ENCODE results near the gene TADA2B.
"Not testable (repeated sequence)": the region's sequence is repeated elsewhere in the genome, so short reads cannot be mapped to it uniquely, and the experiment has no call there.

The TADA2B gene

DNA sequence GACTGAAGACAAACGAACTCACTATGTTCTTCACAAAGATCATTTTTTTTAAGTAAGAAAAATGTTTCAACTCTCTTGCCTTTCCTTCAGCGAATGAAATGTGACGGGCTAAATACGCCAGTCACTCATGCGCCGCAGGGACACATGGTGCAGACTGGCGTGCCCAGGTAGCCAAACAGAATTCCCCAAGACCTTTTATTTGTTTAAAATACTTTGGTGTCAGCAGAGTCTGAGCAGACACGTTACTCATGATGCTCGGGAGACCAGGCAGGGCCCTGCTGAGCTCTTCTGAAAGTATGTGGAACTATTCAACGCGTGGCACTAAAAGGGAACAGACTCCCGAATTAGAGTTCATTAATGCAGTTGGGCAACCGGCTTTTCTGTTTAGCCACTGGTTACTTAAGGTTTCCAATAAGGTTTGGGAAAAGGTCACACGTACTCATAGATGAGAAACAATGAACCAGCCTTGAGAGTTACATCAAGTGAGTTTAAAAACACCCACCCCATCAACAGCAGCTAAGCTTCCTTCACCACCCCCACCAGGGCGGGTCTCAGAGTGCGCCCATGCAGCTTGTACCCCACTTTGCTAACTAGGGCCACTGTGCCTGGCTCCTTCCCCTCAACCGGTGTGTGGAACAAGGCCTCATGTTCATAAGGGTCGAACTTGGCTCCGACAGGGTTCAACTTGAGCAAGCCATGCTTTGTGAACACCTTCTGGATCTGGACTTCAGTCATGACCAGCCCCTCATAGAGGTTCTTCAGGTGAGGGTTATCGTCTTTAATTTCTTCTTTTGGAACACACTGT is 17.4 kb downstream of the TADA2B start:
- DNase-seq, result no peak

DNA sequence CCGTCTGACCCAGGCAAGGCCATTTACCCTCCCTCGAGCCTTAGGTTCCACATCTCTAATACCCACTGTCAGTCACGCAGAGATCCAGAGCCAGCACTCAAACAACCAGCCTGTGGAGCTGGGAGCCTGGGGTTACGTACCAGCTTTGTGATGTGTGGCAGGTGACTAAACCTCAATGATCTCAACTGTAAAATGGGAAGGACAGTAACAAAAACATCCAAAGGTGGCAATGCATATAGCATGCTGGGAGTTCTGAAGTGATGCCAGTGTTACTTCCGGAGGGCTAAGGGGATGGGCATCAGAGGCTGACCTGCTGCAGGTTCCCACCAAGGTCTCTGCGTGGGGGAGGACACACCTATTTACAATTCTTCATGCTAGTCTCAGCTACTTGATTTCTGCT is 18.6 kb downstream of the TADA2B start:
- no peak for DNase-seq

DNA sequence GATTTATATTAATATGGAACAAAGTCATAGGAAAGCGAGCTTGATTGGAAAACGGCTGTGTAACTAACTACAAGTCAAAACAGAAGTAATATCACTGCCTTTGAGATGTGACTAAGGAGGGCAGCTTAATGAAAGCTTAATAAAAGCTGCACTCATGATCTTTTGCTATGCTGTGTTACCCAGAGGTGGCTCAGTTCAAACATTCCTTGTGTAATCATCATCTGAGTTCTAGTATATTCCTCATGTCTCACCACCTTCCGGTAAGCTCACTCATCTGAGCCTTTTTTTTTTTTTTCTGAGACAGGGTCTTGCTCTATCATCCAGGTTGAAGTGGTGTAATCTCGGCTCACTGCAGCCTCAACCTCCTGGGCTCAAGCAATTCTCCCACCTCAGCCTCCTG is 19.6 kb downstream of the TADA2B start:
- DNase-seq, result no peak

DNA sequence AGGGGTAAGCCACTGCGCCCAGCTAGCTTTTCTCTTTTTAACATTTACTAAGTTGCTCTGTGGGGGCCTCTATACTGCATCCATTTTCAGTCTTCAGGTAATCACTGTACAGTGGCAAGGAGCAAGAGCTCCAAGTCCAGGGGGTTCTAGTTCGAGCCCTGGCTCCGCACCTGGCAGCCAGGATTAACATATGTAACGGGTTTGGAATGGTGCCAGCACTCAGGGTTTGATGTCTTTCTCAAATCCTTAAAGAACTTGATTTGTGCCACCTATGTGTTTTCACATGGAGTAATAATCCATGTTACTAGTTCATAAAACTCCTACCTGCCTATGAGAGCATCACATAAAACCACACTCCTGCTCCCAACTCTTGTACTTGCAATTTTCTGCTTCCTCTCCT is 20.2 kb downstream of the TADA2B start:
- DNase-seq, result no peak

DNA sequence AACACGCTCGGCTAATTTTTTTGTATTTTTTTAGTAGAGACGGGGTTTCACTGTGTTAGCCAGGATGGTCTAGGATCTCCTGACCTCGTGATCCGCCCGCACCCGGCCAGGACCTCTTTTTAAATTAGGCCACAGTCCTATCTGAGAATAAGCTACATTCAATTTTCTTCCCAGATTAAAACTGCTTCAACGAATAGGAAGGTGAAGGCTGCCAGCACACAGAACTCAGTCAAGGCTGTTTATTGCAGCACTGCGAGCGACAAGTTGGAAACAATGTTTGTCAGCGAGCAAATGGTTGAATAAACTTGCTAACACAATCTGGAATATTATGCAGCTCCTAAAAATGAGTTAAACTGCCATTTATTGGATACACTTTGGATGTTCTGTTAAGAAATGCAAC is 22.8 kb downstream of the TADA2B start:
- no peak for DNase-seq

DNA sequence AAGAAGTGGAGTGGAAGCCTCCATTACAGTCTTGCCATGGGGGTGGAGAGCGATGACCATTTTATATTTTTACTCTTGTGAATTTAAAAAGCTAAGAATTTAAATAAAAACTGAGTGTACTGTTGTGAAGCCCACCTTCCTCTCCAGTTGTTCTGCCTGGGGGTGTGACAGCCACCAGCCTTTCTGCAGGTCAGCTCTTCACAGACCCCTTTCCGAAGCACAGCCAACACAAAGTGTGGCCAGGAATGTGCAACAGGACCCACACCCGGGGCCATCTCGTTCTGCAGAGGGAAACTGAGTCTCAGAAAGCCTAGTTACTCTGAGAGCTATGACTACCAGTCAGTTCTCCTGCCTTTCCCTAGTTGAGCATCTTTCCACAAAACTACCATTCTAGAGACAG is 23.3 kb downstream of the TADA2B start:
- DNase-seq, result no peak

DNA sequence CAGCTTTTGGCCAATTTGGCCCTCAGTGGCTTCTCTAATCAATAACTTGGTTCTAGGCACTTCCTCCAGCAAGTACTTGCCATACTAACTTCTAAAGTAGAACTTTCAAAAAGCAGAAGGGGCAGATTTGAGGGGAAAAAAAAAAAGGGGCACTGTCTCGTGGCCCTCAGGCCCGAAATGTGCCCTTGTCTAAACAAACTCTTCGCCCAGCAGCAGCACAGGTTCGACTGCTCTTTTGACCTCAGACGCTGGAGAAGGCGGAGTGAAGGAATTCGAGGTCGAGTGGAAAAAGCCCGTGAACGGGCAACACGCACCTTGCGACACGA is 23.9 kb downstream of the TADA2B start:
- DNase-seq, result no peak

DNA sequence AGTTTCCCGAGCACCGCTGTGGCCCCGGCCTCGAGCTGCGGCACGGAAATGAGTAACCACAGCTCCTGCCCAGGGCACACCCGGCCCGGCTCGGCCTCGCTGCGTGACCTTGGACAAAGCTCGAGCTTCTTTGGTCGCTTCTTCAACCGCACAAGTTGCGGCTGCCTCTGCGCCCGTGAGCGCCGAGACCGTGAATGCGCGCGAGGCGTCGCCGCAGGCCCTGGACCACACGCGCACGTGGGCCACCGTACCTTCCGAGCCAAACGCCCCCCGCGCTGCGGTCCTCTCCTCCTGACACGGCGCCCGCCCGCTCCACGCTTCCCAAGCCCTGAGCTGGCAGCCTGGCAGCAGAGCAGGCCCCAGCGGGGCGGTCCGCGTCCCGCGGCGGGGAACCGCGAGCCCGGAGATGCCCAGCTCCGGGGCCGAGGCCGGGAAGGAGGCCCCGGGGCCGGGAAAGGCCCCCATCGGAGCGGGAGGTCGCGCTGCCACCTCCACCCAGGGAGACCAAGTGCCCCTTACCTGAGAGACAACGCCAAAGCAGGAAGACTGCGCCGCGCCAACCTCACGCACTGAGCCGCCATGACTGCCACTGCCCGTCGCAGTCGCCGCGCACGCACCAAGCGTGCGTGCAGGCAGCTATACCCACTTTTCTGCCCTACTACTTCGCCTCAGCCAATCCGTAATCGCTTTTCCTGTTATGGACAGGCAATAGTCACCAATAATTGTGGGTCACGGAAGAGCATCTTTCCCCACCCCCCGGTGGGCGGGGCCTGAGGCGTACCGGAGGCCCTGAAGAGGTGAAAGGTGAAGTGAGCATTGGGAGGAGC is 24.5 kb downstream of the TADA2B start, which contains the start of gene GRPEL1:
Gene GRPEL1, minus strand, starts transcription at position 613 of the 827 bp plus-strand sequence. Its CDS starts 32 bp downstream, at position 581.
- DNase-seq, result peak; percentile 100

DNA sequence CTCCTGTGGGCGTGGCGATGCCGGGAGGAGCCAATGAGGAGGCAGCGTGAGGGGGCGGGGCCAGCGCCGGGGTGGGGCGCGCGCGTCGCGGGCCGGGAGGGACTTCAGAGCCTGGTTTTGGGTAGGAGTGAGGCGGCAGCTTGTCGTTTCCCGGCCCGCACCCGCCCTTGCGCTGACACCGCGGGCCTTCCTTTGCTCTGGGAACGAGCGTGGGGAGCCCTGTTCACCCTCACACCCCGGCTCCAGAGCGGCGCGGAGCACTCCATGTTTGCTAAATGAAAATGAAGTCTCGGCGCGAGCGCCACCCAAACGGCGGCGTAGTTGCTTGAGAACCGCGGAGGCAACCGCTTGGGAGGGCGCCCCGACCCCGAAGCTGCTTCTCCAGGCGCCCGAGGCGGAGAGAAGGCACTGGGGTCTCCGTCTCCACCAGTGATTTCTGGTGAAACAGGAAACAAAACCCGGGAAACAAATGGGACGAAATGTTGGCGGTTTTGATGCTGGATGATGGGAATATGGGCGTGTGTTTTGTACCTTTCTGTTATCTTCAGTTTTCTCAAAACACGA is 25.2 kb downstream of the TADA2B start:
- no peak for DNase-seq

DNA sequence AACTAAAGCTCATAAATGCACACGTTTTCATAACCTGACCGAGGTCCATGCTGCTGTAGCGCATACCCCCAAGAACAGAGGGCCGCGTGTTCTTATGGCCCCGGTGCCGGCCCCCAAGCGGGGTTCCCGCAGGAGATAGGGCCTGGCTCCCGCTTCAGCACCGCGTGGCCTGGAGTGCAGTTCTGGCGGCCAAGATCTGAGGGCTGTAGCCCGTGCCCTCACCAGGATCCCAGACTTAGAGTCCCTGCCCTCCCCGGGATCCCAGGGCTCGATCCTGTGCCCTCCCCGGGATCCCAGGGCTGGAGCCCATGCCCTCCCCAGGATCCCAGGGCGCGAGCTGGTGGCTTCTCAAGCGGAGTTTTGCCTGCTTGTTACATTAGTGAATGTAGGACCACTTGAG is 25.7 kb downstream of the TADA2B start:
- no peak for DNase-seq

DNA sequence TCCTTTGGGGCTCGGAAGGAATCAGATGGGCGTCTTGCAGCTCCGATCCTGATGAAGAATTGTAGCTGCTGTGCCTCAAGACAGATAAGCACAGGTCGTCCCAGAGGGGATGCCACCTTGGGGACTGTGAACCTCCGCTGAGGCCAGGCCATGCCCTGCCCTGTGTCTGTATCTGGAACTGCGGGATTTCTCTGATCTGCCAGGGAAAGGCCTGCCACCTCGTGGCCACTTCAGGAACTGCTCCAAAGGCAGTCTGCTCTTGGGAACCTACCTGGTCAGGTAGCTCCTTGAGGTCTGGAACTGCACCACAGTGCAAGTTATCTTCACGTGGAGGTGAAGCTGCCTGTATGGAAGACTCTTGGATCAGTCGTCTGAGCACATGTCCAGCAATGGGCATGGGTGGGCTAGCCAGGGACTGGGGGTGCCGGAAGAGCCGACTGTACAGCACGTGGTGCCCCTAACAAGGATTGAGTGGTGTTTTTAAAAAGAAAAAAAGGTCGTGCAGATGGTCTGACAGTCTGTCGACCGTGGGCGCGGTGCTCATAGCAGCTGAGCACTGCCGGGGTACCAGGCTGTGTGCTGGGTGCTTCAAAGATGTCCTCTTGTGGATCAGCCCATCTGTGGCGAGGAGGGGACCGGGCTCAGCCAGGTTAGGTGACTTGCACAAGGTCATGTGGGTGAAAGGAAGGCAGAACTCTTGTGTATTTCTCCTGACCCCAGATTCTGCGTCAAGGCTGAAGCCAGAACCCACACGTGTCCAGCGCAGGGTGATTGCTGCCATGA is 27.7 kb downstream of the TADA2B start:
- DNase-seq, result peak; percentile 82

DNA sequence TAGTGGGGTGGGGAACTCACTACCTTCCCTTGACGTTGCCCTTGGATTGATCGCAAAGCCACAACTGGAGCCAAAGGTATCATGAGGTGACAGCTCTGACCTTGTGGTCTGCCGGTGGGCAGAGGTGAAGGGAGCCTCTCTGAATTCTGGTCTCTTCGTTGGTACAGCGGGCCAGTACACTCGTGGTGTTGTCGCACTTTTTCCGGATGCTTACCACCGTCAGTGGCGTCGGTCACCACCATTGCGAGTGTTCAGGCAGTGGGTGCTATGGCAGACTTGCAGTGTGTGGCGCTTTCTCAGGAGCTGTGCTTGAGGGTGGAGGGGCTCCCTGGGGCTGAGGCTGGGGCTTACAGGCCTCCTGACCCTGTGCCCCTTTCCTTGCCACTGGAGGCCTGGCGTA is 29.9 kb downstream of the TADA2B start:
- no peak for DNase-seq

DNA sequence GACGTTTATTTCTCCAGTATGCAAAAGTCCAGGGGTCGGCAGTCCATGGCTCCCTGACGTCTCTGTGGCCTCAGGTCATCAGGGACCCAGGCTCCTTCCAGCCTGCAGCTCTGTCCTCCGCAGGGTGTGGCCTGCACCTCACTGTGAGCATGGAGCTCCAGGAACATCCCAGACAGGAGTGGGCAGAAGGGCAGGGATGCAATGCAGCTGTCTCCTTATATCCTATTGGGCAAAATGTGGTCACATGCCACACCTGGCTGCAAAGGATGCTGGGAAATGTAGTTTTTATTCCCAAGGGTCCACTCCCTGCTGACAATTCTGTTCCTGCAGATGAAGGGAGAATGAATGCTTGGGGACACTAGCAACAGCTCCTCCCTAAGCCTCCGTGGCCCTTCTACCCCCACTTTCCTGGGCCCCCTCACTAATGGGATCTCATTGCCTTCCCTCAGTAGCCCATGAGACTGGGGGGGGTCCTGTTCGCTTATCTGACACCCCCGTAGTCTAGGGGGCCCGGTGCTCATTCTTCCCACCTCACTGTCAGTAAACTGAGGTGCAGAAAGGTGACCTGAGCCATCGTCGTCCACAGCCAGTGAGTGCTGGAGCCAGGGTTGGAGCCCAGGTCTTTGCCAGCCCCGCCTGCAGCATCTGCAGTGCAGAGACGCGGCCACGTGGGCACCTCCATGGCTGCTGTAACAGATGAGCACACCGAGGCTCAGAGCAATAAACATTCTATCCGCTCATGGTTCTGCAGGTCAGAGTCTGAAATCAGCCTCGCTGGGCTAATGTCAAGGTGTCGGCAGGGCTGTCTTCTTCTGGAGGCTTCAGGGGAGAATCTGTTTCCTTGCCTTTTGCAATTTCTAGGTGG is 30.6 kb downstream of the TADA2B start:
- DNase-seq, result no peak

DNA sequence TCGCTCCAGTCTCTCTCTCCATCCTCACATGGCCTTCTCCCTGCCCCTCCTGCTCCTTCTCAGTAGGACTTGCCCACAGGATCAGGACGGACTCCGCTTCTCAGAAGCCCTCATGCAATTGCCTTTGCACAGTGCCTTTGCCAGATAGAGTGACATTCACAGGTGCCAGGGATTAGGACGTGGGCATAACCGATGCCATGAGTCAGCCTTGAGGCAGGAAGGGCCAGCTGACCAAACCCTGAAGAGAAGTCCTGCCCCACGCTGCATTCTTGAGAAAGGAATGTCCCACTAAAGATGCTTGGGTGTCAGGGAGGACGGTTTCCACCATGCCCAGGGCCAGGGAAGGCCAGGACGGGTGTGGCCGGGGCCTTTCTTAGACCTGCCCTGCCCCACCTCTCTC is 31.3 kb downstream of the TADA2B start:
- DNase-seq, result no peak

DNA sequence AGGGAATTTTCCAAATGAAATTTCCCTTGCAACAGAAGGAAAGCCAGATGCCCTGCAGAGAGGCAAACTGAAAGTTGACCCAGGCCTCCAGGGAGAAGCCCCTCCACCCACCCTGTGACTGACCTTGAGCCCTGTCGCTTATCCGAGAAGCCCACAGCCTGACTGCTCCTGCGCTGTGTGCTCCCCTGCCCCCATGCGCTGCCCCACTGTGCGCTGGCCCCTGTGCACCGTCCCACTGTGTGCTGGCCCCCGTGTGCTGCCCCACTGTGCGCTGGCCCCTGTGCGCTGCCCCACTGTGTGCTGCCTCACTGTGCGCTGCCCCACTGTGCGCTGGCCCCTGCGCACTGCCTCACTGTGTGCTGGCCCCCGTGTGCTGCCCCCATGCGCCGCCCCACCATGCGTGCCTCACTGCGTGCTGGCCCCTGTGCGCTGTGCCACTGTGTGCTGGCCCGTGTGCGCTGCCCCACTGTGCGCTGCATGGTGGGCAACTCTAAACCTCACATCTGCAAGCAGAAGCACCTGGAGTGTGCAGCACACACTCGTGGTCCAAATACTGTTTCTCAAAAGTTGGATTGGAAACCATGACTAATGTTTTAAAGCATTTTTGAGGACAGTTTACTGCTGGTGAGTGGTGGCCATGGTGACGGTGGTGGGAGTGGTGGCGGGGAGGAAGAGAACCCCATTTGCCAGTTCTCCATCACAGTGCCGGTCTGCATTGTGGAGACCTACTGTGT is 33.0 kb downstream of the TADA2B start:
- DNase-seq, result no peak

DNA sequence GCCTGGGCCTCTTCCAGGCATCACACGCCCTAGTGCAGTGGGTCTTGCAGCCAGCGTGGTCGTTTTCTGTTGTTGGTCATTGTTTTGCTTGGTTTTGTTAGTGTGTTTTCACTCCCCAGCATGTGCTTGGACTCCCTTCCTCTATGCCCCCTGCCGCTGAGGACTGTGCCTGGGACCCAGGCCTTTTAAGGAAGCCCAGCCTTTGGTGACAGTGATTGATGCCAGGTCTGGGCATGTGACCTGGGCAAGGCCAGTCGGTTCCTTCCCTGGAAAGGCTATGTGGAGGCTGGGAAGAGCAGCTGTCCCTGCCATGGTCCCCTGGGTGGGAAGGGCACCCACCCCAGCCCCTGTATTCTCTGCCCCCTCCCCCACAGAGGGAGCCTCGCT is 33.5 kb downstream of the TADA2B start:
- DNase-seq, result no peak

DNA sequence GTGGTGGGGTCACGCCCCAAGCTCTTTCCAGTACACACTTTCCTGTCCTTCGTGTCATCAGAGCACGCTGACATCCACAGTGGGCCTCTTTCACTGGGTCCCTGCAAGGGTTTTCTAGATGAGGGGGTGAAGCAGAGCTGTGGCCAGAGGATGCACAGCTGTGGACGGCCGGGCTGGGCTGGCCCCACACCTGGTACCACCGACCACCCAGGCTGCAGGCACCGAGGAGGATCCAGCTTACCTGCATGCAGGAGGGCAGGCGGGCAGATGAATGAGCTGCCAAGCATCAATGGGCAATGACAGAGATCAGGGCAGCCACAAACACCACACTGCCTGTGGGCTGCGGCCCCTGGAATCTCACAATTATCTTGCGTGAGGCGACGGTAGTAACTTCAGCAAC is 34.2 kb downstream of the TADA2B start:
- DNase-seq, result no peak

DNA sequence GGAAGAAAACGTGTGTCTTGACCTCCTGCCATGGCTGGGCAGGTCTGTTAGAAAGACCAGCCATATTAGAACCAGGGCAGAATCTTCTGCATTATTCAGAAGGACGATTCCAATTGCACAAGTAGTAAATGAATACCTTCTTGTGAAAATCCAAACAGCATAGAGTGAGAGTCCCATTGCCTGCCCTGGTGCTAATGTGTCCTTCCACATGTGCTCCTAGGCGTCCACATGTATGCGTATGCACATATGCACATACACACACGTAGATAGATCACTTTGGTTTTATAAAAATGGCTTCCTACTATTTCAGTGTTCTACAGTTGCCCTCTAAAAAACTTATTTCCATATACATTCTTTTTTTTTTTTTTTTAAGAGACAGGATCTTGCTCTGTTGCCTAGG is 34.9 kb downstream of the TADA2B start:
- no peak for DNase-seq

DNA sequence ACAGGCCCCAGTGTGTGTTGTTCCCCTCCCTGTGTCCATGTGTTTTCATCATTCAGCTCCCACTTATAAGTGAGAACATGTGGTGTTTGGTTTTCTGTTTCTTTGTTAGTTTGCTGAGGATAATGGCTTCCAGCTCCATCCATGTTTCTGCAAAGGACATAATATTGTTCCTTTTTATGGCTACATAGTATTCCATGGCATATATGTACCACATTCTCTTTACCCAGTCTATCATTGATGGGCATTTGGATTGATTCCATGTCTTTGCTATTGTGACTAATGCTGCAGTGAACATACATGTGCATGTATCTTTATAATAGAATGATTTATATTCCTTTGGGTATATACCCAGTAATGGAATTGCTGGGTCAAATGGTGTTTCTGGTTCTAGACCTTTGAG is 36.3 kb downstream of the TADA2B start:
- not testable (repeated sequence) for DNase-seq

DNA sequence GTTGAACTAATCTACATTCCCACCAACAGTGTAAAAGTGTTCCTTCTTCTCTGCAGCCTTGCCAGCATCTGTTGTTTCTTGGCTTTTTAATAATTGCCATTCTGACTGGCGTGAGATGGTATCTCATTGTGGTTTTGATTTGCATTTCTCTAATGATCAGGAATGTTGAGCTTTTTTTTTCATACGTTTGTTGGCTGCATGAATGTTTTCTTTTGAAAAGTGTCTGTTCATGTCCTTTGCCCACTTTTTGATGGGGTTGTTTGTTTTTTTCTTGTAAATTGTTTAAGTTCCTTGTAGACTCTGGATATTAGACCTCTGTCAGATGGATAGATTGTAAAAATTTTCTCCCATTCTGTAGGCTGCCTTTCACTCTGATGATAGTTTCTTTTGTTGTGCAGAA is 36.7 kb downstream of the TADA2B start:
- DNase-seq, result not testable (repeated sequence)

Measured in central memory CD4-positive, alpha-beta T cell (primary cell).